Caco-2 (cell line): ENCODE data around the gene TRIM4. TPM values are rescaled to one million over a fixed set of nuclear protein-coding genes. Genes with fewer than 3 reads are reported as not detected.
A peak's percentile ranks its signal among the peaks of the same experiment; 100 is the strongest.

Experiments
- BruUV-seq: library from RNA; stranded (reverse); fragments of 400-500 nt; replicated peaks from 2 replicates; lab custom pipeline; 2021; lab: Mats Ljungman, UMichigan
- CTCF ChIA-PET: fragments of 300-600 bp; sonication (Branson Sonifier 250); formaldehyde crosslinking; loops from one replicate; lab custom pipeline; 2022; ENCODE audit warnings: antibody characterized with exemption; lab: Charles Lee
- POLR2A ChIA-PET: fragments of 300-600 bp; sonication (Branson Sonifier 250); formaldehyde crosslinking; loops from one replicate; lab custom pipeline; 2022; ENCODE audit warnings: antibody characterized with exemption; lab: Charles Lee
- DNase-seq, 2 experiments: peaks; one replicate each; pipeline versions ENCODE4 v3.0.0 to v3.0.0-alpha.2; 2020 to 2022
- H3K27me3 ChIP-seq: replicated peaks from 2 replicates; pipeline ENCODE4 v1.6.0; 2011; ENCODE audit warnings: low read length; ENCODE audit not compliant: control insufficient read depth, insufficient read depth
- H3K36me3 ChIP-seq: 2 replicates; pipeline ENCODE4 v1.5.1; 2011; ENCODE audit warnings: low read length; ENCODE audit not compliant: control insufficient read depth, insufficient read depth
- H3K4me1 ChIP-seq: fragments of 250-450 bp; sonication (Bioruptor Pico); 2 replicates; pipeline ENCODE4 v1.5.1; 2020; ENCODE audit warnings: mild to moderate bottlenecking
- H3K4me3 ChIP-seq: 2 replicates; pipeline ENCODE4 v1.5.1; 2011; ENCODE audit warnings: low read depth, mild to moderate bottlenecking, control low read depth, low read length
- H3K9me3 ChIP-seq: fragments of 250-450 bp; sonication (Bioruptor Pico); 2 replicates; pipeline ENCODE4 v1.5.1; 2020; ENCODE audit warnings: mild to moderate bottlenecking, moderate library complexity
- H3K27ac Mint-ChIP-seq: one replicate; pipeline ENCODE4 v1.8.0; 2022; ENCODE audit warnings: mixed read lengths; ENCODE audit not compliant: unreplicated experiment
- H3K27me3 Mint-ChIP-seq: one replicate; pipeline ENCODE4 v1.8.0; 2022; ENCODE audit warnings: mixed read lengths; ENCODE audit not compliant: insufficient read depth, unreplicated experiment
- H3K36me3 Mint-ChIP-seq: one replicate; pipeline ENCODE4 v1.8.0; 2022; ENCODE audit warnings: mild to moderate bottlenecking, mixed read lengths; ENCODE audit not compliant: insufficient read depth, unreplicated experiment
- H3K4me1 Mint-ChIP-seq: one replicate; pipeline ENCODE4 v1.8.0; 2022; ENCODE audit warnings: low read depth, mixed read lengths; ENCODE audit not compliant: unreplicated experiment
- H3K4me3 Mint-ChIP-seq: one replicate; pipeline ENCODE4 v1.8.0; 2022; ENCODE audit warnings: mild to moderate bottlenecking, moderate library complexity, mixed read lengths; ENCODE audit not compliant: unreplicated experiment
- H3K9me3 Mint-ChIP-seq: one replicate; pipeline ENCODE4 v1.8.0; 2022; ENCODE audit warnings: mixed read lengths; ENCODE audit not compliant: unreplicated experiment
- CTCF ChIP-seq, 2 experiments: fragments of 200-600 bp in 1 of 2; IDR thresholded peaks; 1 replicate in 1 of 2; 2 replicates in 1 of 2; pipeline versions ENCODE4 v1.5.1 to v1.8.0; 2011 to 2022; ENCODE audit warnings: antibody characterized with exemption in 1 of 2, control low read depth in 1 of 2, inconsistent platforms in 1 of 2, low read depth in 1 of 2, low read length in 1 of 2, mild to moderate bottlenecking in 1 of 2, moderate library complexity in 1 of 2; ENCODE audit not compliant: insufficient read depth in 1 of 2, severe bottlenecking in 1 of 2, unreplicated experiment in 1 of 2
- intact Hi-C: fragments of 100-400 bp; cut with micrococcal nuclease; formaldehyde crosslinking; loops from one replicate; pipeline ENCODE4 v1.10.0; 2022; ENCODE audit not compliant: unreplicated experiment
- total RNA-seq: library from RNA; stranded (reverse); gene quantifications from 2 replicates; pipeline ENCODE4 v1.2.3, GENCODE V29; 2022

Gene TRIM4
- total RNA-seq, 1 experiment from 2014 or later = 22.5 TPM

GRCh38 chr7:99923200-99923599, 3.9 kb upstream of the TRIM4 start:
- Mint-ChIP-seq H3K36me3 (peaks cover 18% of the 10 kb centered on the region), H3K4me3 (no peak overlapping the region), H3K9me3 (peaks cover 18% of the 10 kb centered on the region), H3K27ac (no peak overlapping the region), H3K4me1 (no peaks in the 10 kb centered on the region), H3K27me3 (peaks cover 13% of the 10 kb centered on the region)
- BruUV-seq = no TSS peak
- Histone ChIP-seq H3K4me1 (peaks cover 7% of the 10 kb centered on the region; the same call in 1 of the 2 replicates), H3K27me3 (no peaks in the 10 kb centered on the region), H3K36me3 (peaks cover 2% of the 10 kb centered on the region), H3K4me3 (no peak overlapping the region), H3K9me3 (no peaks in the 10 kb centered on the region)
- ChIA-PET CTCF (no interaction called here), POLR2A (no interaction called here)
- DNase-seq = no peak
- intact Hi-C loops = no loop called here
- no peak for TF ChIP-seq CTCF (IDR thresholded peaks at IDR 0.05; ENCODE audit: insufficient read depth in 1 of 2, low read depth in 1 of 2, low read length in 1 of 2, severe bottlenecking in 1 of 2, unreplicated experiment in 1 of 2)

- peak overlapping the region; percentile 89 for H3K4me3 ChIP-seq
- no peaks in the 10 kb centered on the region for H3K27me3 Mint-ChIP-seq
- H3K4me3 Mint-ChIP-seq = peak overlapping the region; percentile 97
- H3K9me3 ChIP-seq = no peaks in the 10 kb centered on the region
- no peak for DNase-seq
- peaks cover 2% of the 10 kb centered on the region for H3K36me3 ChIP-seq
- TF ChIP-seq CTCF (IDR thresholded peaks at IDR 0.05; ENCODE audit: insufficient read depth in 1 of 2, low read depth in 1 of 2, low read length in 1 of 2, severe bottlenecking in 1 of 2, unreplicated experiment in 1 of 2) = no peak
- H3K27me3 ChIP-seq = no peaks in the 10 kb centered on the region
- ChIA-PET POLR2A (interaction anchor here (0.5 to 1.2 kb wide), 2 partner anchors 95 to 509 kb away, joined by 3 read pairs; partner anchors contain the start of gene ZKSCAN1), CTCF (interaction anchor here (0.8 to 1.7 kb wide), 4 partner anchors 9 to 416 kb away, joined by 3 to 9 read pairs (median 3); partner anchors contain the start of genes GJC3 and ZKSCAN5)
- H3K27ac Mint-ChIP-seq = peak overlapping the region; percentile 97
- BruUV-seq = no TSS peak
- H3K4me1 Mint-ChIP-seq = peaks cover 11% of the 10 kb centered on the region
- peaks cover 18% of the 10 kb centered on the region for H3K9me3 Mint-ChIP-seq
- intact Hi-C loops = no loop called here
- peaks cover 25% of the 10 kb centered on the region for H3K36me3 Mint-ChIP-seq
- peaks cover 13% of the 10 kb centered on the region; the same call in 1 of the 2 replicates for H3K4me1 ChIP-seq
These were observed 819 bp upstream of the TRIM4 start for GRCh38 chr7:99920149-99920548.

- H3K9me3 Mint-ChIP-seq = peaks cover 18% of the 10 kb centered on the region
- TF ChIP-seq CTCF (IDR thresholded peaks at IDR 0.05; ENCODE audit: insufficient read depth in 1 of 2, low read depth in 1 of 2, low read length in 1 of 2, severe bottlenecking in 1 of 2, unreplicated experiment in 1 of 2) = no peak
- no TSS peak for BruUV-seq
These were observed 433 bp upstream of the TRIM4 start for GRCh38 chr7:99919814-99920112.

More at GRCh38 chr7:99919814-99920112, 433 bp upstream of the TRIM4 start:
- Histone ChIP-seq H3K27me3 (no peaks in the 10 kb centered on the region), H3K36me3 (peaks cover 2% of the 10 kb centered on the region), H3K4me3 (peak overlapping the region; percentile 89), H3K4me1 (peaks cover 13% of the 10 kb centered on the region; the same call in 1 of the 2 replicates), H3K9me3 (no peaks in the 10 kb centered on the region)
- no peak for DNase-seq
- intact Hi-C loops = loop anchor here (2.0 kb wide), 2 partner anchors 133 to 161 kb away; partner anchors contain the start of gene ZNF3
- Mint-ChIP-seq H3K4me1 (peaks cover 11% of the 10 kb centered on the region), H3K36me3 (peaks cover 25% of the 10 kb centered on the region), H3K4me3 (peak overlapping the region; percentile 97), H3K27ac (peak overlapping the region; percentile 97), H3K27me3 (no peaks in the 10 kb centered on the region)
- ChIA-PET CTCF (interaction anchor here (0.8 to 1.7 kb wide), 5 partner anchors 10 to 415 kb away, joined by 3 to 9 read pairs (median 3); partner anchors contain the start of genes GJC3, ZKSCAN5 and ZSCAN25), POLR2A (interaction anchor here (1.2 kb wide), 2 partner anchors 10 to 95 kb away, joined by 3 to 4 read pairs; partner anchors contain the start of genes GJC3 and ZKSCAN1)
